NOMO-1 (cell line): ENCODE data around the gene PPM1J.
"Not testable (repeated sequence)": the region's sequence is repeated elsewhere in the genome, so short reads cannot be mapped to it uniquely, and the experiment has no call there.

Experiments
- DNase-seq, 2 experiments: peaks; one replicate each; lab custom pipeline; 2025; ENCODE audit not compliant: unreplicated experiment in 2 of 2; lab: John Stamatoyannopoulos, UW

The PPM1J gene

GRCh38 chr1:112721966-112722524 lies 6.9 kb upstream of the PPM1J start:
- no peak for DNase-seq

GRCh38 chr1:112721294-112721693 lies 6.2 kb upstream of the PPM1J start:
- not testable (repeated sequence) for DNase-seq

- no peak for DNase-seq
These were observed 5.7 kb upstream of the PPM1J start for GRCh38 chr1:112720800-112721199.

GRCh38 chr1:112719706-112720105 lies 4.6 kb upstream of the PPM1J start:
- DNase-seq, result no peak

GRCh38 chr1:112718691-112719418 lies 3.7 kb upstream of the PPM1J start:
- peak; percentile 60 to 69 for DNase-seq

GRCh38 chr1:112717263-112717873 lies 2.2 kb upstream of the PPM1J start:
- no peak for DNase-seq

GRCh38 chr1:112716133-112716720 lies 1.1 kb upstream of the PPM1J start:
- peak; percentile 59 to 75 for DNase-seq

GRCh38 chr1:112714313-112715263 lies 544 bp downstream of the PPM1J start:
- DNase-seq, result no peak

GRCh38 chr1:112713466-112714312 lies 1.4 kb downstream of the PPM1J start:
- DNase-seq, result peak; percentile 60 to 74

- DNase-seq, result no peak
These were observed 2.4 kb downstream of the PPM1J start for GRCh38 chr1:112712701-112713128.

GRCh38 chr1:112712191-112712590 lies 2.9 kb downstream of the PPM1J start:
- no peak for DNase-seq

GRCh38 chr1:112711670-112712069 lies 3.5 kb downstream of the PPM1J start:
- DNase-seq, result no peak

- DNase-seq, result no peak
These were observed 4.1 kb downstream of the PPM1J start for GRCh38 chr1:112711041-112711440.

GRCh38 chr1:112710586-112710985 lies 4.5 kb downstream of the PPM1J start:
- DNase-seq, result no peak

- no peak for DNase-seq
These were observed 5.0 kb downstream of the PPM1J start for GRCh38 chr1:112710159-112710558.

GRCh38 chr1:112708489-112708888 lies 6.6 kb downstream of the PPM1J start:
- DNase-seq, result no peak

- DNase-seq, result no peak
These were observed 7.1 kb downstream of the PPM1J start for GRCh38 chr1:112708002-112708448.

GRCh38 chr1:112707221-112708001 lies 7.7 kb downstream of the PPM1J start:
- DNase-seq, result peak; percentile 49 to 60
